Liver (tissue), 9 donors: ENCODE data around the gene KNDC1. TPM values are rescaled to one million over a fixed set of nuclear protein-coding genes. Genes with fewer than 3 reads are reported as not detected.

Experiments used
- DNase-seq: peaks from one replicate; pipeline ENCODE4 v3.0.0-alpha.2; 2017; ENCODE audit warnings: low spot score
- H3K27ac ChIP-seq, 2 donors: one replicate each; pipeline ENCODE4 v1.7.0; 2013; ENCODE audit warnings: inconsistent platforms in 2 of 2, low read length in 2 of 2, control low read depth in 1 of 2, low read depth in 1 of 2, mild to moderate bottlenecking in 1 of 2
- H3K27me3 ChIP-seq, 4 donors: one replicate each; pipeline versions ENCODE4 v1.6.1 to v1.7.0; 2013; ENCODE audit warnings: low read length in 3 of 4, inconsistent platforms in 1 of 4, mild to moderate bottlenecking in 1 of 4, moderate library complexity in 1 of 4; ENCODE audit not compliant: control insufficient read depth in 4 of 4, insufficient read depth in 4 of 4
- H3K36me3 ChIP-seq, 4 donors: one replicate each; pipeline versions ENCODE4 v1.6.1 to v1.7.0; 2013; ENCODE audit warnings: low read length in 3 of 4, mild to moderate bottlenecking in 3 of 4, low read depth in 1 of 4, moderate library complexity in 1 of 4; ENCODE audit not compliant: control insufficient read depth in 4 of 4, insufficient read depth in 3 of 4
- H3K4me1 ChIP-seq, 4 donors: one replicate each; pipeline versions ENCODE4 v1.6.1 to v1.7.0; 2013; ENCODE audit warnings: low read length in 3 of 4, mild to moderate bottlenecking in 3 of 4, moderate library complexity in 1 of 4; ENCODE audit not compliant: control insufficient read depth in 4 of 4, insufficient read depth in 4 of 4
- H3K4me3 ChIP-seq, 3 donors: one replicate each; pipeline versions ENCODE4 v1.6.1 to v1.7.0; 2013; ENCODE audit warnings: low read length in 3 of 3, control low read depth in 1 of 3, low read depth in 1 of 3, mild to moderate bottlenecking in 1 of 3
- H3K9ac ChIP-seq, 2 donors: one replicate each; pipeline ENCODE4 v1.7.0; 2013; ENCODE audit warnings: low read length in 2 of 2, mild to moderate bottlenecking in 2 of 2, moderate library complexity in 2 of 2, control low read depth in 1 of 2, low read depth in 1 of 2
- H3K9me3 ChIP-seq, 4 donors: one replicate each; pipeline versions ENCODE4 v1.6.1 to v1.7.0; 2013; ENCODE audit warnings: low read length in 3 of 4; ENCODE audit not compliant: control insufficient read depth in 4 of 4
- ATF3 ChIP-seq: IDR thresholded peaks from 2 replicates; pipeline ENCODE4 v1.6.1; 2016; ENCODE audit warnings: antibody characterized with exemption
- CTCF ChIP-seq: fragments of 150-350 bp; IDR thresholded peaks from 2 replicates; pipeline ENCODE4 v1.5.1; 2017; ENCODE audit warnings: improper control_type of control experiment, low read depth, low read length; ENCODE audit not compliant: missing input control
- EGR1 ChIP-seq, 2 donors: IDR thresholded peaks; 2 replicates each; pipeline ENCODE4 v1.6.1; 2016 to 2018; ENCODE audit warnings: antibody characterized with exemption in 2 of 2, low read depth in 2 of 2
- FOXA1 ChIP-seq: IDR thresholded peaks from 2 replicates; pipeline ENCODE4 v1.6.1; 2016; ENCODE audit warnings: antibody characterized with exemption
- FOXA2 ChIP-seq: IDR thresholded peaks from 2 replicates; pipeline ENCODE4 v1.6.1; 2016; ENCODE audit warnings: antibody characterized with exemption
- GABPA ChIP-seq, 2 donors: IDR thresholded peaks in 1 of 2; conservative IDR thresholded peaks in 1 of 2; 2 replicates each; pipeline ENCODE4 v1.6.1; 2016; ENCODE audit warnings: antibody characterized with exemption in 2 of 2, mild to moderate bottlenecking in 1 of 2, moderate library complexity in 1 of 2
- HNF4A ChIP-seq, 2 donors: conservative IDR thresholded peaks; 2 replicates each; pipeline ENCODE4 v1.6.1; 2016; ENCODE audit warnings: antibody characterized with exemption in 2 of 2, mild to moderate bottlenecking in 2 of 2
- HNF4G ChIP-seq: IDR thresholded peaks from 2 replicates; pipeline ENCODE4 v1.6.1; 2016; ENCODE audit warnings: antibody characterized with exemption
- JUND ChIP-seq, 2 donors: IDR thresholded peaks; 2 replicates each; pipeline ENCODE4 v1.6.1; 2016; ENCODE audit warnings: antibody characterized with exemption in 2 of 2
- RAD21 ChIP-seq, 2 donors: IDR thresholded peaks; 2 replicates each; pipeline ENCODE4 v1.6.1; 2016; ENCODE audit warnings: antibody characterized with exemption in 2 of 2, mild to moderate bottlenecking in 2 of 2
- REST ChIP-seq: IDR thresholded peaks from 2 replicates; pipeline ENCODE4 v1.6.1; 2016; ENCODE audit warnings: antibody characterized with exemption, mild to moderate bottlenecking
- RXRA ChIP-seq, 2 donors: IDR thresholded peaks; 2 replicates each; pipeline ENCODE4 v1.6.1; 2017 to 2018; ENCODE audit warnings: antibody characterized with exemption in 2 of 2, mild to moderate bottlenecking in 1 of 2
- SP1 ChIP-seq: IDR thresholded peaks from 2 replicates; pipeline ENCODE4 v1.6.1; 2018; ENCODE audit warnings: antibody characterized with exemption, mild to moderate bottlenecking
- TAF1 ChIP-seq: conservative IDR thresholded peaks from 2 replicates; pipeline ENCODE4 v1.6.1; 2016; ENCODE audit warnings: antibody characterized with exemption, mild to moderate bottlenecking
- YY1 ChIP-seq: IDR thresholded peaks from 2 replicates; pipeline ENCODE4 v1.6.1; 2016; ENCODE audit warnings: antibody characterized with exemption, mild to moderate bottlenecking
- ZBTB33 ChIP-seq: IDR thresholded peaks from 2 replicates; pipeline ENCODE4 v1.6.1; 2016; ENCODE audit warnings: antibody characterized with exemption
- WGBS: extraction: QIAGEN DNeasy Blood & Tissue Kit; methylation state at CpG from one replicate; pipeline ENCODE4 v1.1.7; 2013; 5-methylcytosine and 5-hydroxymethylcytosine counted together
- polyA plus RNA-seq, 2 donors: library from polyadenylated mRNA; stranded (reverse) in 1 of 2; unstranded in 1 of 2; fragments of 200-250 nt in 1 of 2; fragments of >200 nt in 1 of 2; fragmentation: Nextera tagmentation in 1 of 2; extraction: Ambion mirVana in 1 of 2; gene quantifications; one replicate each; pipeline versions ENCODE4 v1.2.1 to v1.2.3, GENCODE V29; 2013 to 2015
- total RNA-seq, 2 donors: library from RNA; depleted of rRNA; stranded (reverse); fragments of >200 nt; gene quantifications; one replicate each; pipeline ENCODE4 v1.2.3, GENCODE V29; 2014
- donor health status: healthy.
- donor health status: healthy.
- donor health status: healthy.
- donor health status: healthy.
- donor health status: healthy.

The KNDC1 gene
- total and polyA plus RNA-seq, 4 donors, result 0.53 to 12.9 (median 4.3) TPM

GRCh38 chr10:133226251-133226808 lies 66.3 kb downstream of the KNDC1 start:
- whole genome bisulfite sequencing, result 44% methylated on average over 30 of the region's 30 CpGs
- Histone ChIP-seq H3K36me3 (no peaks in the 10 kb centered on the region), H3K27me3 (peaks cover 3 to 17% (median 5%) of the 10 kb centered on the region in 4 donors), H3K9ac (no peak overlapping the region), H3K4me1 (peaks cover 0 to 5% (median 2%) of the 10 kb centered on the region in 4 donors), H3K4me3 (no peak overlapping the region), H3K9me3 (no peaks in the 10 kb centered on the region), H3K27ac (no peak overlapping the region)
- TF ChIP-seq ATF3 (no peak), FOXA1 (no peak), RAD21 (IDR thresholded peaks at IDR 0.05) (no peak), EGR1 (IDR thresholded peaks at IDR 0.05; ENCODE audit: low read depth in 2 of 2) (no peak), RXRA (IDR thresholded peaks at IDR 0.05) (no peak), TAF1 (no peak), CTCF (no peak), ZBTB33 (no peak), FOXA2 (no peak), HNF4A (conservative IDR thresholded peaks at IDR 0.05) (no peak), GABPA (IDR thresholded peaks at IDR 0.05 in 1 of 2, conservative IDR thresholded peaks at IDR 0.05 in 1 of 2) (no peak), YY1 (no peak), REST (no peak), HNF4G (no peak)
- no peak for DNase-seq

- H3K36me3 ChIP-seq, result no peaks in the 10 kb centered on the region
- H3K4me3 ChIP-seq, result no peak overlapping the region
- DNase-seq, result no peak
- WGBS, result 81% methylated on average over 21 of the region's 21 CpGs
- no peaks in the 10 kb centered on the region for H3K9me3 ChIP-seq
- H3K27me3 ChIP-seq, result peaks cover 3 to 17% (median 5%) of the 10 kb centered on the region in 4 donors
- no peak overlapping the region for H3K9ac ChIP-seq
- peaks cover 0 to 5% (median 2%) of the 10 kb centered on the region in 4 donors for H3K4me1 ChIP-seq
- no peak overlapping the region for H3K27ac ChIP-seq
- TF ChIP-seq EGR1 (IDR thresholded peaks at IDR 0.05; ENCODE audit: low read depth in 2 of 2) (no peak), RAD21 (IDR thresholded peaks at IDR 0.05) (no peak), REST (no peak), ATF3 (no peak), JUND (IDR thresholded peaks at IDR 0.05) (no peak), SP1 (no peak), ZBTB33 (no peak), TAF1 (no peak), RXRA (IDR thresholded peaks at IDR 0.05) (no peak), FOXA2 (no peak)
These were observed 67.2 kb downstream of the KNDC1 start for GRCh38 chr10:133227256-133227655.
